Heart right ventricle (tissue), 16 donors: ENCODE measurements around the gene SETD3. TPM values are rescaled to one million over a fixed set of nuclear protein-coding genes. Genes with fewer than 3 reads are reported as not detected.

Source experiments
- ATAC-seq, 8 donors: fragments of 200-7000 bp; cut with Tn5 transposase; one replicate each; pipeline ENCODE4 v1.9.1; 2020; ENCODE audit warnings: mild to moderate bottlenecking in 8 of 8, moderate library complexity in 8 of 8, moderate number of reproducible peaks in 1 of 8
- DNase-seq, 2 donors: peaks; one replicate each; pipeline ENCODE4 v3.0.0-alpha.2; 2020
- H3K27ac ChIP-seq, 10 donors: fragments of 200-600 bp; sonication (generic) in 2 of 10; one replicate each; pipeline versions ENCODE4 v1.5.0 to v1.8.0; 2020 to 2022; ENCODE audit warnings: mild to moderate bottlenecking in 3 of 10
- H3K27me3 ChIP-seq, 7 donors: fragments of 200-600 bp; one replicate each; pipeline ENCODE4 v1.8.0; 2021 to 2022; ENCODE audit warnings: mild to moderate bottlenecking in 2 of 7
- H3K36me3 ChIP-seq, 9 donors: fragments of 200-600 bp; sonication (generic) in 1 of 9; one replicate each; pipeline versions ENCODE4 v1.5.0 to v1.8.0; 2020 to 2022; ENCODE audit warnings: mild to moderate bottlenecking in 2 of 9
- H3K4me1 ChIP-seq, 9 donors: fragments of 200-600 bp; sonication (generic) in 1 of 9; one replicate each; pipeline versions ENCODE4 v1.5.0 to v1.8.0; 2020 to 2022; ENCODE audit warnings: mild to moderate bottlenecking in 4 of 9
- H3K4me3 ChIP-seq, 10 donors: fragments of 200-600 bp; sonication (generic) in 2 of 10; one replicate each; pipeline versions ENCODE4 v1.5.0 to v1.8.0; 2020 to 2022; ENCODE audit warnings: mild to moderate bottlenecking in 7 of 10, moderate library complexity in 2 of 10
- H3K9me3 ChIP-seq, 11 donors: fragments of 200-600 bp in 10 of 11; sonication (generic) in 2 of 11; one replicate each; pipeline versions ENCODE4 v1.5.0 to v1.8.0; 2013 to 2022; ENCODE audit warnings: mild to moderate bottlenecking in 2 of 11, control low read depth in 1 of 11, moderate library complexity in 1 of 11
- CTCF ChIP-seq, 9 donors: fragments of 200-600 bp; sonication (generic) in 2 of 9; IDR thresholded peaks; one replicate each; pipeline versions ENCODE4 v1.5.0 to v1.8.0; 2021 to 2022; ENCODE audit warnings: antibody characterized with exemption in 9 of 9, mild to moderate bottlenecking in 5 of 9, moderate library complexity in 1 of 9
- WGBS, 2 donors: extraction: QIAGEN DNeasy Blood & Tissue Kit; methylation state at CpG; one replicate each; pipeline ENCODE4 v1.1.7; 2013; ENCODE audit warnings: inconsistent platforms in 1 of 2; 5-methylcytosine and 5-hydroxymethylcytosine counted together
- intact Hi-C, 10 donors: fragments of 100-400 bp; cut with DNase I; formaldehyde crosslinking; loops; one replicate each; pipeline versions ENCODE4 v1.11.1 to v1.14.2; 2022
- polyA plus RNA-seq, 2 donors: library from polyadenylated mRNA; stranded (reverse); fragments of 200-250 nt; gene quantifications; one replicate each; pipeline ENCODE4 v1.2.3, GENCODE V29; 2013
- total RNA-seq, 10 donors: library from RNA; stranded (reverse); fragmentation: NEBNext Ultra II Directional in 3 of 10; extraction: Animal tissue kit (Norgen Biotek cat#: 25700) in 3 of 10; gene quantifications; one replicate each; pipeline versions ENCODE4 v1.2.1 to v1.2.4, GENCODE V29; 2021 to 2023
- donor health status: Arrhythmogenic right ventricular cardiomyopathy.
- donor health status: ischemic (EF 13 %, LVEDD 7.1; RV severe dilation, severe dysfunction).
- donor health status: healthy with polysubstance abuse.
- donor health status: DM: no; HTN: yes; CAD: no.
- donor health status: DM: no; HTN: no; CAD: no.
- donor health status: ischemic (EF 25% LVEDD 6.9; RV normal size, moderate dysfunction).
- donor health status: ischemic (EF 25% LVEDD 5.7; RV mildly dilated, moderate dysfunction).
- donor health status: healthy.
- donor health status: DM: yes; HTN: yes; CAD: no.
- donor health status: Ischemic cardiomyopathy.
- donor health status: ischemic (EF 35%, LVEDD 5.7; RV mildly dilated, moderate dysfunction).
- donor health status: nonischemic (EF 11% LVEDD 7.7; RV severe dilation, severe dysfunction).
- donor health status: DM: yes; HTN: yes; CAD: no.
- donor health status: PGD.
- donor health status: ischemic (EF 29% LVEDD 5.4; RV normal size, mild dysfunction).
- donor health status: nonischemic (EF 23%, LVEDD 6.1; RV moderate dilation, normal function).

SETD3 gene
- total and polyA plus RNA-seq, 12 donors = 35.0 to 129 (median 106) TPM

- H3K4me3 ChIP-seq = no peak overlapping the region
- DNase-seq = peak; percentile 17 to 31
- WGBS, 2 donors = 19 to 32% methylated on average over 23 to 24 of the region's 24 CpGs
These were observed 91.4 kb downstream of the SETD3 start for GRCh38 chr14:99389174-99389826.

GRCh38 chr14:99388286-99388685, 92.4 kb downstream of the SETD3 start:
- intact Hi-C loops = no loop called here
- peaks cover 0 to 27% (median 13%) of the 10 kb centered on the region in 7 donors for H3K27me3 ChIP-seq
- peaks cover 0 to 4% (median 0%) of the 10 kb centered on the region in 11 donors for H3K9me3 ChIP-seq
- H3K4me1 ChIP-seq = peaks cover 0 to 8% (median 0%) of the 10 kb centered on the region in 9 donors
- no peaks in the 10 kb centered on the region for H3K36me3 ChIP-seq
- WGBS, 2 donors = 93 to 94% methylated on average over 12 of the region's 12 CpGs
- TF ChIP-seq CTCF (IDR thresholded peaks at IDR 0.05) = no peak
- H3K4me3 ChIP-seq = no peak overlapping the region
- no peak for ATAC-seq
- H3K27ac ChIP-seq = no peak overlapping the region
- no peak for DNase-seq

More at GRCh38 chr14:99389174-99389826, 91.4 kb downstream of the SETD3 start:
- Histone ChIP-seq H3K9me3 (peaks cover 0 to 4% (median 0%) of the 10 kb centered on the region in 11 donors), H3K4me1 (peaks cover 0 to 8% (median 0%) of the 10 kb centered on the region in 9 donors), H3K27ac (no peak overlapping the region), H3K27me3 (peaks cover 0 to 17% (median 5%) of the 10 kb centered on the region in 7 donors), H3K36me3 (peaks cover 0 to 10% (median 0%) of the 10 kb centered on the region in 9 donors)
- intact Hi-C loops = no loop called here
- peak in 5 of 8 donors; percentile 37 to 72 (median 46) for ATAC-seq
- peak; percentile 24 to 81 (median 60) for TF ChIP-seq CTCF (IDR thresholded peaks at IDR 0.05)

- no peak for DNase-seq
- no peaks in the 10 kb centered on the region for H3K36me3 ChIP-seq
These were observed 92.8 kb downstream of the SETD3 start for GRCh38 chr14:99387880-99388279.

More at GRCh38 chr14:99387880-99388279, 92.8 kb downstream of the SETD3 start:
- no peak for ATAC-seq
- WGBS, 2 donors = 84 to 92% methylated on average over 5 of the region's 5 CpGs
- intact Hi-C loops = no loop called here
- TF ChIP-seq CTCF (IDR thresholded peaks at IDR 0.05) = no peak
- no peak overlapping the region for H3K27ac ChIP-seq
- peaks cover 0 to 4% (median 0%) of the 10 kb centered on the region in 11 donors for H3K9me3 ChIP-seq
- H3K27me3 ChIP-seq = peaks cover 0 to 31% (median 16%) of the 10 kb centered on the region in 7 donors
- H3K4me1 ChIP-seq = peaks cover 0 to 8% (median 0%) of the 10 kb centered on the region in 9 donors
- H3K4me3 ChIP-seq = no peak overlapping the region
